GM18519 (cell line): ENCODE measurements around the gene CELSR1.

Experiments used
- ATAC-seq: cut with Tn5 transposase; IDR thresholded peaks from one replicate; pipeline ENCODE4 v1.9.1; 2021; ENCODE audit warnings: mild to moderate bottlenecking, moderate library complexity; ENCODE audit not compliant: unreplicated experiment, low FRiP score

The CELSR1 gene

DNA sequence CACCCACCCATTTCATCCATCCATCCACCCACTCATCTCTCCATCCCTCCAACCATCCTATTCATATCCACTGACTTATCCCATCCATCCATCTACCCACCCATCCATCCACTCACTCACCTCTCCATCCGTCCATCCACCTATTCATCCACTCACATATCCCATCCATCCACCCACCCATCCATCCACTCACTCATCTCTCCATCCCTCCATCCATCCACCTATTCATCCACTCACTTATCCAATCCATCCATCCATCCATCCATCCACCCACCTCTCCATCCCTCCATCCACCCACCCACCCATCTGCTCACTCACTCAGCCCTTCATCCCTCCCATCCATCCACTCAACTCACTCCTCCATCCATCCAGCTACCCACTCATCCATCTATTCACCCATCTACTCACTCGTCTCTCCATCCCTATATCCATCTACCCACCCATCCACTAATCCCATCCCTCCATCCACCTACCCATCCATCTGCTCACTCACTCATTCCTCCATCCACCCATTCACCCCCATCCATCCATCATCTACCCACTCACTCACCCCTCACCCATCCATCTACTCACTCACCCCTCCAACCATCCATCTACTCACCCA, 165.7 kb downstream of the CELSR1 start:
- no peak for ATAC-seq

DNA sequence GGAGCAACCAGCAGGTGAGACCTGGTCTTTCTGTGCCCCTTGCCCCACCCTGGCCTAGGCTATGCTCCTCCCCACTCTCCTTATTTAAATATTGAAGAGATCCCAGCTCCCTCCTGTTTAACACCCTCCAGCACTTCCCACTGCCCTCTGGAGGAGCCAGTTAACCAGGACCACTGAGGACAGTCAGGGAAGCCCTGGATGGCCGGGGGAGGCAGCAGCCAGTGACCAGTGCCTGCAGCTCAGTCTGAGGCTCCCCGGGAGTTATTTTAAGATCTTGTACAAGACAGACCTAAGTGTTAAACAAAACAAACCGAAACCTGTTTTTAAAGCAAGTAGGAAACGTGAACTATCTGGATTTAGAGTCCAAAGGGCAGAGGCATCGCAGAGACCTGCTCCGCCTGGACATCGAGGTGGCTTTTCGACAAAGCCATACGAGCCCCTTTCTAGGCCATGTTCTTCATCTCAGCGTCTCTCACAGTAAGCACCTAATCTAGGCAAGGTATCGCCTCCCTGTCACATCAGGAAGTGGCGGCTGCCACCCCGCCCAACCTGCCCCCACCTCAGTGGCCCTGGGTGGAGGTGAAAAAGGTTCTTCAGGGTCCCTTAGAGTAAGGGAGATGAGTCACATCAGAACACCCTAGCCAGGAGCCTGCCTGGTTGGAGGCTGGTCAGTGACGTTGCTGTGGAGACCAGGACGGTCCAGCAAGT, 166.7 kb downstream of the CELSR1 start:
- ATAC-seq = no peak

DNA sequence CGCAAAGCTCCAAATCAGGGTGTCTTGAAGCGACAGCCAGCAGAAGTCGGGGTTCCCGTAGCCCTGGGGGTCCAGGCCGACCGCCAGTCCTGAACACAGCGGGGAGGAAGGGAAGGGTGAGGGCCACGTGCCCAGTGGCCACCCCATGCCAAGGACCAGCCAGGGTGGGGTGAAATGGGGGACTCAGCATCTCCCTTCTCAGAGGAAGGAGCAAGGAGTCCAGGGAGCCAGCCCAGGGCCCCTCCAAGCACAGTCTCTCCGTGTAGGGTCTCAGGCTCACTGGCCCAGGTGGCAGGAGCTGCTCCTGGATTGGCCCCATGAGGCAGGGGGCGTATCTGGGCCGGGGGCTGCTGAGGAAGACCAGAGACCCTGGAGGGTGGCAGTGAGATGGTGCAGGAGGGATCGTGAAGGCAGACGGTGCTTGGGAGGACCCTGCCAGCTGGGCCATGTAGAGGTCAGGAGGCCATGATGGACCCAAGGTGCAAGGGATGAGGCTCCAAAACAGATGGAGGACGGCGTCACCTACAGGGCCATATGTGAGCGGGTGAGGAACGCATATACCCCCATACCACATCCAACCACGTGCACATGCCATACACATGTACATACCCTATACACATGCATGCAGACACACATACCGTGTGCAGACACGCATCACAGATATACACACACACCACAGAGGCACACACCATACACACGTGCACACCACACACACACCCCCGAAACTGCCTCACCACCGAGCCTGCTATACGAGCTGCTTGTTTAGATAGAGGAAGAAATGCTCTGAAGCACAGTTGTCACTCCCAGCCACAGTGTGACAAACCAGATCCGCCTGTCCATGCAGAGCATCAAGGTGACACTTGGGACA, 167.5 kb downstream of the CELSR1 start:
- no peak for ATAC-seq

DNA sequence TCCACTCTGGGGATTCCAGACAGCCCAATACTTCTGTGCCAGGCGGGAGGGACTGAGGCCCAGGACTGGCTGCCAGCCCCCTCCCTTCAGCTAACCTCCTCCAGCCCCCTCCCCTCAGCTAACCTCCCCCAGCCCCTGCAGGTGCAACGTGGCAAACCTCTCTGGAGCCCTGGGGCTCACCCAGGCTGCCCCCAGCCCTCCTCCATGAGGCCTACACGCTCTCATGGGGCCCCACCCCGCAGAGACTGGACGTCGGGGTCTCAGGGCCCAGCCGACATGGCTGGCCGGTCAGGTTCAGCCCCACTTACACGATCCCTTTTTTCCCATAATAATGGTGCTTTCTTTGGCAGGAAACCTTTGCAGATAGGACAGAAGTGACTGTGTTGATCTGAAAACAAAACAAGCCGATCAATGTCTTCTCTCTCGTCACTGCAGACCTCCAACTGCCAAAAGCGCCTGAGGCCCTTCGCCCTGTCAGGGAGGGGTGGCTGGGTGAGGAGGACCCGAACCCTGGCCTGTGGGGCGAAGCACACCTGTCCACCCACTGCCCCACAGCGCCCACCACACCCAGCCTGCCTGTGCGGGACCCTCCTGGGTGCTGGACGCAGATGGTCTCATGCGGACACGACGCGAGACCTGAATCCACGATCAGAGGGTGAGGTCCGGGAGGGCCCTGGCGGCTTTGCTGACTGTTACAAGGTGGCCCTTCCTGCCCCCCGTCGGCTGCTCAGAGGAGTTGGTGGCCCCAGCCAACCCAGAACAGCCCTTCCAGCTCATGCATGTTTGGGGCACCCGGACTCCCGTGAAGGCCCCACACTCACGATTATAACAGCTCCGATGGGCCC, 168.3 kb downstream of the CELSR1 start:
- ATAC-seq = no peak

DNA sequence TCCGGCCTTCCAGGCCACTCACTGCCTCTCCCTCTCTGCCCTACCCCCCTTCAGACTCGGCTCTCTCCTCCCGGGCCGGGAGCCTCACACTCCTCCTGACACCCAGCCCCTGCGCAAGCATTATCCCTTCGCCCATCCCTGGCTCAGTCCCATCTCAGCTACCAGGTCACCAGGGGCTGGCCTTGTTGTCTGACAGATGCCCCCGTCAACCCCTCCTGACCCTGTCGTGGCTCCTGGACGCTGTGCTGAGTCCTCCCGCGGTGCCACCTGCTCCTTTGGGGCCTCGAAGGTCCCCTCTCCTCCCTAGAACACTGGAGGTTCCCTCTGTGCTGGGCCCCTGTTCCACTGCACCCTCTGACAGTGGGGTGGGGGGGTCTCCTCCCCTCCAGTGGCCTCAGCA, 169.0 kb downstream of the CELSR1 start:
- ATAC-seq = no peak

DNA sequence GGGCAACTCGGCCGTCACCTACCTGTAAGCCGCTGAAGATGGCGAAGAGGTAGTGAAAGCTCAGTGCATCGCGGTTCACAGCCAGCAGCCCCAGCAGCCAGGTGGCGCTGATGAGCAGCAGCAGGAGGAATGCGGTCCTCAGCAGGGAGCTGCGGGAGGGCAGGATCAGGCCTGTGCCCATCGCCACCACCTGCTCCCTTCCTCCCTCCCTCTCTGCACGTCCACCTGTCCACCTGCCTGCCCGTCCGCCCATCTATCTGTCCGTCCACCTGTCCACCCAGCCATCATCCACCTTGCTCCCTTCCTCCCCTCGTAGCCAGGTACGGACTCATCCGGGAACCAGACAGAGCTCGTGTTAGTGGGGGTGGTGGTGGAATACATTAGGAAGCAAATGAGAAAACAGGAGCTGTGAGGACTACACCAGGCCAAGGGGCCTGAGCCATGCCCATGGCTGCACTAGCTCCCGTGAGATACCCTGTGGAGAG, 169.7 kb downstream of the CELSR1 start:
- no peak for ATAC-seq

DNA sequence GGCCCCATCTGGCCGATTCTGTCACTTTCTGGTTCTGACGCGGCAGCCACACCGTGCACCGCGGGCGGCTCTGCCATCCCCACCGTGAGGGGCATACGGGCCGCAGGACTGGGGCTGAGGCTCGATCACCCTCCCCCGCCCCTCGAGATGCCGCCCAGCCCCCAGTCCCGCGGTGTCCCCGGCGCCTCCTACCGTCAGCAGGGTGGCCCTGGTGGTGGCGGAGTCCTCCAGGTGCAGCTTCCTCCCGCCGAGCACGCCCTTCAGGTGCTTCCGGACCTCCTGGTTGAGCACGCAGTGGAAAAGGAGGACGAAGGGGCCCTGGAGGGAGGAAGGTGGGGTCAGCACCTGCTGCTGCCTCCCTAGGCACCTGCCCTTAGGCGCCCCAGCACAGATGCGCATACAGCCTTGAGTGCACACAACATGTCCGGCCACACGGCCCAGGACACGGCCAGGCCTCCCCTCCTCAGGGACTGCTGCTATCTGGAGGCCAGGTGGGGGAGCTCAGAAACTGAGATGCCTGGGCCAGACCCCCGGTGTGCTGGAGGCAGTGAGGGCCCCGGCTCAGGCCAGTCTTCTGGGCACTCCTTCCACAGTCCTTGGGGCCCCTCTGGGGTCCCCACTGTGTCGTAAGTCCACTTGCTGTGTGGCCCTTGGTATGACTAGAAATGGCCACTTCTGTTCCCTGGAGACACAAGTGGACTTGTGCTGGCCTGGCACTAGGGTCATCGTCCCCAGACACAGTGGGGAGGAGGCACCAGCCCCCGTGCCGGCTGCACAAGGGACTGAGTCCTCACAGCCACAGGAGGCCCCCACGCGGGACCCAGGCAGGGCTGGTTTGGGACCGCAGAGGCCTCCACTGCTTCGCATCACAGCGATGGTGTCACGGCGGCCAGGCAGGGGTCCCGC, 170.4 kb downstream of the CELSR1 start:
- no peak for ATAC-seq

DNA sequence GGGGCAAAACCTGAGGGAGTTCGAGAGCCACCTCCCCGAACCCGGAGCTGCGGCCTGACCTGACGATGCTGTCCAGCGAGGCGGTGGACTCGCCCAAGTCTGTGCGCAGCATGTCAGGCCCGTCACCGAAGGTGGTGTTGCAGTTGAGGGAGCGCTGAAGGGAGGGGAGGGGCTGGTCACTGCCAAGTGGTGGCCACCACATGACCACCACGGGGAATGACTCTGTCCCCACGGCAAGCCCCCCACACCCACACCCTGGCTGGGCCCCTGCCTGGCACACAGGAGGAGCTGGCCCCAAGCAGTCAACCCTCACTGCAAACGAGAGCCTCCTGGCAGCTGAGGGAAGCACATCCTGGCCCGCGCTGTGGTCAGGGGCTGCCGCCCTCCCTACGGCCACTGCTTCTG, 171.1 kb downstream of the CELSR1 start:
- ATAC-seq = no peak

DNA sequence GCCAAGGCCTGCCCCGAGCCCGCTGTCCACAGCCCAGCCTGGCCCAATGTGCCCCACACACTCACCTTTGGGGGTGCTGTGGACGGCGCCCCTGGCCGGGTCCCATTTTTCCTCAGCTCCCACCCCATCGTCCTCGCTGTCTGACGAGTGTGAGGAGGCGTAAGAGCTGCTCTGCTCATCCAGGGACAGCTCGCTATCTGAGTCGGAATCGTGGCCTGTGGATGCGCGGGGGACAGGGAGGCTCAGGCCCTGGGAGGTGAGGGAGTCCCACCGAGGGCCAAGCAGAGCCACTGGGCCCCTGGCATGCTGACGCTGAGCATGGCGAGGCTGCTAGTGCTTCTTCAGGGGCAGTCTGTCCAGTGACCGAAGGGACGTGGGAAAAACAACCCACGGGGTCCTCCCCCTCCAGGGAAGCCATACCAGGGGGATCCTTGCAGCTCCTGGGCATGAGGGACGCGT, 172.2 kb downstream of the CELSR1 start:
- ATAC-seq = no peak

DNA sequence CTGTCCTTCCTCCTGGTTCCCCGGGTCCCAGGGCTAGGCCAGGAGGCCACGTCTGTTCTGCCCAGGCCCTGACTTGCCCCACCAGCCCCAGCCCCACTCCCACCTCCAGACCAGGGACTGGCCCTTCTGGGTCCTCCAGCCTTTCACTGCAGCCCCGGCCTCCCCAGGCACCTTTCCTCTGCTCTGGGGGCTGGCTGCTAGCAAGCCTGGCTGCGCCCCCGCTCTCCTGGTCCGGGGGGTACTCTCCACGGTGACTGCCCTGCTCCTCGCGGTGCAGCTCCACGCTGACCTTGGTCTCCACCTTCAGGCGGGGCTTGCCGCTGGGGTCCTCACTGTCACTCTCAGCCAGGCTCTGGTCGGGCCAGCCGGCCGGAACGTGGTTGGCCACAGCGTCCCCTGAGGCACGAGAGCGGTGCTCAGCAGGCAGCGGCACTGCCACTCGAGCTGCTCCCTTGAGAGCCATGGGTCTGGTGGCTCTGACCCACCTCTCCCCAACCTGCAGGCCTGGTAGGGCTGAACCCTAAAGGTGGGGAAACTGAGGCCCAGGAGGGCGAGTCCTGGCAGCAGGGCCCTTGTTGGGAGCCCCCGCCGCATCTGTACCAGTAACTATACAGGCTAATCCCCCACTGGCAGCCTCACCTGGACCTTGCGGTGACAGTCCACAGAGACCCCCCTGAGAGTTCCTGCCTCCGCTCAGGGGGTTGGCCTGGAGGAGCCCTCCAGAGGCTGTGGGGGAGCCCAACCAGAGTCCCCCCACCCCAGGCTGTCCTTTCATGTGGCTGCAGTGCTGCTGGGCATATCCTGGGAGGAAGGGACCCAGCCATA, 172.9 kb downstream of the CELSR1 start:
- no peak for ATAC-seq

DNA sequence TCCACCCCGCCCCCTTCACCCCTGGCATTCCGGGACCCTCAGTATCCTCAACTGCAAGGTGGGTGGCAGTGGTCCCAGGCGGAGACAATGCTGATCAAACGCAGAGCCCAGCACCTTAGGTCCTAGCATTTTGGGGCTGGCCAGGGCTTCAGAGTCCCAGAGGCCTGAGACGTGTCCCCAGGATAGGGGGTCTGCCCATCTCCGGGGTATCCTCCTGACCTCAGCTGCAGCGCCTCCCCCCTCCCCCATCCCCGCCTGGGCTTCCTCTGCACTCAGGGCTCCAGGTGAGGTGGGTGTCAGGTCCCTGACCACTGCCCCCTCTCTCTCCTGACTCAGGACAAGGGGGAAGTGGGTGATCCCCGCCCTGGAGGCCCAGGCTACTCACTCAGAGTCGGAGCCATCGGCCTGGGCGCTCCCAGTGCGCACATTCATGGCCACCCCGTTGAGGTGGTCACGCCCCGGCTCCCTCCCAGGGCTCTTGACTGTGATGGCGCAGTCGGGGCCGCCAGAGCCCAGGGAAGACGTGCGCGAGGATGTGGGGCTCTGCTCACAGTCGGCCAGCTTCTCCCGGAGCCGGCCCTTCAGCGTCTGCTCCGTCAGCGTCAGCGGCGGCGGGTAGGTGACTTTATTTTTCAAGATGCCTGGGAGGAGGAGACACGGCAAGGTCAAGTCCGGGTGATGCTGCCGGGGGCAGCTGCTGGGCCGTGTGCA, 173.7 kb downstream of the CELSR1 start:
- ATAC-seq = no peak

DNA sequence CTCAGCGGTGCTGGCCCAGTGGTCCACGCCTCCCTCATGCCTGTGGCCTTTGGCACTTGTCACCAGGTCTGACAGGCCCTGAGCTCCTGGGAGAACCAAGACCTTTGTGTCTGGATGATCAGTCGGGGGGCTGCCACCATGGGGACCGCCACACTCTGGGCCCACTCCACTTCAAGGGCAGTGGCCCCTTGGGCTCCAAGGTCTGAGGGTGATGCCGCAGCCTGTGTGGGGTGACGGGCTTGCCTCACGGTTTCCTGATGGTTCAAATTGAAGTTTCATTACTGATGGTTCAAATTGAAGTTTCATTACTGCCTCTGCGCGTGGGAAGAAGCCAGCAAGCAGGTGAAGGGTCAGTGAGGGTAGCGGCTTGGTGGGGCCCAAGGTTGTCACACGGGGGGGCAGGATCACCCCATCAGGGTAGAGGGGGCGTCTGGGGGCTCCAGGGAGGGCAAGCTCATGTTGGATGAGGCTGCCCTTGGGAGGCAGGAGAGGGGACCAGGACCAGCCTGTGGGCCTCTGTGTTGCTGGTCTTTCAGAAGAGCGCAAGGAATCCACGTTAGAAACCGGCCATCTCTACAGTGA, 174.4 kb downstream of the CELSR1 start:
- no peak for ATAC-seq

DNA sequence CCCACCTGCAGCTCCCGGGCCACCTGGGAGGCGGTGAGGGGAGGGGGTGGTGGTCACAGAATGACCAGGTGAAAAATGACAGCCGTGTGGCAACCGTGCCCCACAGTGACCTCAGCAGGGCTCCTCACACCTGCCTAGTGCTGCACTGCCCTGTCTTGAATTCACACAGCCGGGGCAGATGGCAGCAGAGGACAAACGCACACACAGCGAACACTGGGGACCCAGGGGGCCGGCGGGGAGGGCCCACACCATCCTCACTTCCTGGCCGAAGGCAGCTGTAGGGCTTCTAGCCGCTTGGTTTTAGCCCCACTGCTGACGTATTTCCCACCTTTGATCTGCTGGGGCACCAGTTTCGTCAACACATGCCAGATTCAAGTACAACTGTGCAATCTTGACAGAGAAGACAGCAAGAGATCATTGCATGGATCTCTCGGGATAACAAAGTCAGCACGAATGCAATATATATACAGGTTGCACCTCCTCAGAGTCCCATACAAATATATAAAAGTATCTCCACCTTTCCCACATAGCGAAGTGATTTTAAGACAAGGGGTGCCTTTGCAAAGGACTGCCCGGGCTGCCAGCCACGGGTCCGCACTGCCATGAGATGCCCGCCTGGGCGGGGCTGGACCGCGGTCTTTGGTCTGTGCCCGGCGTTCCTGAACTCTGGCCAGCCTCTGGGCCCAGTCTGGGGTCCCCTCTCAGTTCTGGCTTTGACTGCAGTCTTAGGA, 175.1 kb downstream of the CELSR1 start:
- no peak for ATAC-seq

DNA sequence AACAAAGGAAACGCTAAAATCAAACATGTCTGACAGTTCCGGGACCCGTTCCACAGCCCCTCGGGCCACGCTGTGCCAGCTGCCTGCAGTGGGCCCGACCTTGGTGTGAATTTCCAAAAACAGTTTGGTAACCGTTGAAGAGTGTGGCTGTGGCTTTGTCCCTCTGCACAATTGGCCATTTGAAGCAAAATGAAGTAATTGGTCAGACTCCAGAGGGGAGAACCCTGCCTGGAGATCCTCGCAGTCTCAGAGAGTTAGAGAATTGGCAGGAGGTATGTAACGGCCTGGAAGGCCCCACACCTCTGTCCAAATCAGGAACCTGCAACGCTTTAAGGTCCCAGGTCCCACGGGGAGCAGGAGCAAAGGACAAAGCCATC, 175.6 kb downstream of the CELSR1 start:
- no peak for ATAC-seq

DNA sequence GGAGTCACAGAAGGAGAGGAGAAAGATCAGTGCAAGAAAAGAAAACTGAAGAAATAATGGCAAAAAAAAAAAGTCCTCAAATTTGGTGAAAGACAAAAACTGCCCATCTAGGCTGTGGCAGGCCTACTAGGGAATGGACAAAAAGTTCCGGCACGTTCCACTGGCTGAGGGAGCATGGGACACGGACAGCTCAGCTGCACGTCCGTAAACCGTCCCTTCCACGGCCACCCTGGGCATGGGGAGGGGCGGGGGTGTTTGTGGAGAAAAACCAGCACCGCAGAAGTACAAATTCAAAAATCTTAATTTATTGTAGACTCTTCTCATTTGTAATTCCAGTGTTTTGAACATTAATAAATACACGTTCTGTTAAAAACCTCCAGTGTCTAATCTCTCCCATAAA, 176.5 kb downstream of the CELSR1 start:
- ATAC-seq = no peak

DNA sequence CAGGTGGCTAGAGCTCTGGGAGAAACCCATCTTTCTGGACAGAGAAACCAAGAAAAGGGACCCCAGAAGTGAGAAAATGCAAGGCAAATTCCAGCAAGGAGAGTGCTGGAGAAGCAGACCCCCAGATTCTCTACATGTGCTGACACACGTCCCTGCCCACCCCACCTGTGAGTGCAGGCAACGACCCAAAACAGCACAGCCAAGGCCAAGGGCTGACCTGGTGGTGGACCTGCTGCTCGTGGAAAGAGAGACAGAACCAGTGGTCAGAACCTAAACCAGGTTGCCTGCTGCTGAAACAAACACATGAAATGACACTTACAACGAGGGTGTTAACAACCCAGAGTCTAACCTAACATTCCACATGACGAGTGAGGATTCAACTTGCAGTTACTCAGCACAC, 177.3 kb downstream of the CELSR1 start:
- ATAC-seq = no peak

DNA sequence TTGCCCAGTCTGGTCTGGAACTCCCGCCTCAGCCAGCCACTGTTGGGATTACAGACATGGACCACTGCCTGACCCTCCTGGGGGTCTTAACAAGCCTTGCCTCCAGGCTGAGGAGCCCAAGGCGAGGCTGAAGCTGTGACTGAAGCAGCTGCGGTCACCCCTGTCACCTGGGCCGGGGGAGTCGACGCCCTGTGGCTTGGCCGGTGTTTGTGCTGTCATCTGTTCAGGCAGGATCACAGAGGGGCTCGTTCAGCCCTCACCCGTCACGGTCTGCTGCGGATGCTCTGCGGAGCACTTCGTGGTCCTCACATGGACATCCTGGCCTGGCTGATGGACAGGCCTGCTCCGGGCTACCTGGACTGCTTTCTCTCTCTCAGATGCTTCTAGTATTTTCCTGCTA, 178.1 kb downstream of the CELSR1 start:
- ATAC-seq = no peak
